ENCODE measurements around the gene NANP. TPM values are rescaled to one million over a fixed set of nuclear protein-coding genes. Genes with fewer than 3 reads are reported as not detected.

The NANP gene
- total RNA-seq, 4 donors from 2014 or later, result 4.7 to 8.5 (median 6.9) TPM

GRCh38 chr20:25576783-25577530 is 46.9 kb downstream of the NANP start:
- Histone ChIP-seq H3K36me3 (no peaks in the 10 kb centered on the region), H3K27me3 (no peaks in the 10 kb centered on the region), H3K4me3 (replicated peaks in 1 of 3) (no peak overlapping the region), H3K4me1 (peaks cover 7 to 29% of the 10 kb centered on the region in 2 donors), H3K27ac (no peak overlapping the region), H3K9me3 (no peaks in the 10 kb centered on the region)
- 84 to 87% methylated on average over 14 to 15 of the region's 16 CpGs for whole genome bisulfite sequencing, 2 donors
- TF ChIP-seq POLR2A (IDR thresholded peaks at IDR 0.05) (no peak), CTCF (IDR thresholded peaks at IDR 0.05) (no peak)
- peak; percentile 22 to 48 for DNase-seq
- intact Hi-C loops (cut with DNase I), result no loop called here

- H3K36me3 ChIP-seq, result no peaks in the 10 kb centered on the region
- H3K27me3 ChIP-seq, result no peaks in the 10 kb centered on the region
- WGBS, 2 donors, result 77 to 85% methylated on average over 3 of the region's 3 CpGs
- TF ChIP-seq CTCF (IDR thresholded peaks at IDR 0.05) (no peak), POLR2A (IDR thresholded peaks at IDR 0.05) (no peak)
- H3K4me1 ChIP-seq, result peaks cover 18 to 21% of the 10 kb centered on the region in 2 donors
- no peak overlapping the region for H3K27ac ChIP-seq
- intact Hi-C loops (cut with DNase I), result no loop called here
- DNase-seq, result no peak
- no peaks in the 10 kb centered on the region for H3K9me3 ChIP-seq
- no peak overlapping the region for H3K4me3 ChIP-seq (replicated peaks in 1 of 3)
Observed at GRCh38 chr20:25574411-25574810, 49.4 kb downstream of the NANP start.

- Histone ChIP-seq H3K9me3 (no peaks in the 10 kb centered on the region), H3K36me3 (no peaks in the 10 kb centered on the region), H3K4me3 (replicated peaks in 1 of 3) (no peak overlapping the region), H3K4me1 (peaks cover 13% of the 10 kb centered on the region in 2 donors), H3K27me3 (no peaks in the 10 kb centered on the region), H3K27ac (no peak overlapping the region)
- 87 to 93% methylated on average over 6 of the region's 6 CpGs for WGBS, 2 donors
- intact Hi-C loops (cut with DNase I), result no loop called here
- TF ChIP-seq POLR2A (IDR thresholded peaks at IDR 0.05), result no peak
- TF ChIP-seq CTCF (IDR thresholded peaks at IDR 0.05), result no peak
- DNase-seq, result no peak
Observed at GRCh38 chr20:25573288-25574251, 50.2 kb downstream of the NANP start.

- intact Hi-C loops (cut with DNase I), result no loop called here
- no peak for DNase-seq
- WGBS, 2 donors, result 44 to 45% methylated on average over 2 of the region's 2 CpGs
- no peaks in the 10 kb centered on the region for H3K27me3 ChIP-seq
- no peak overlapping the region for H3K4me3 ChIP-seq (replicated peaks in 1 of 3)
- H3K9me3 ChIP-seq, result no peaks in the 10 kb centered on the region
- no peaks in the 10 kb centered on the region for H3K36me3 ChIP-seq
- TF ChIP-seq POLR2A (IDR thresholded peaks at IDR 0.05) (no peak), CTCF (IDR thresholded peaks at IDR 0.05) (no peak)
- H3K4me1 ChIP-seq, result peaks cover 13% of the 10 kb centered on the region in 2 donors
- H3K27ac ChIP-seq, result no peak overlapping the region
Observed at GRCh38 chr20:25571817-25572216, 52.0 kb downstream of the NANP start.

All from thyroid gland (tissue), 4 donors.